ENCODE data around the gene CD58.
A peak's percentile ranks its signal among the peaks of the same experiment; 100 is the strongest.
"Not testable (repeated sequence)": the region's sequence is repeated elsewhere in the genome, so short reads cannot be mapped to it uniquely, and the experiment has no call there.

CD58 gene, protein sequence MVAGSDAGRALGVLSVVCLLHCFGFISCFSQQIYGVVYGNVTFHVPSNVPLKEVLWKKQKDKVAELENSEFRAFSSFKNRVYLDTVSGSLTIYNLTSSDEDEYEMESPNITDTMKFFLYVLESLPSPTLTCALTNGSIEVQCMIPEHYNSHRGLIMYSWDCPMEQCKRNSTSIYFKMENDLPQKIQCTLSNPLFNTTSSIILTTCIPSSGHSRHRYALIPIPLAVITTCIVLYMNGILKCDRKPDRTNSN

DNA sequence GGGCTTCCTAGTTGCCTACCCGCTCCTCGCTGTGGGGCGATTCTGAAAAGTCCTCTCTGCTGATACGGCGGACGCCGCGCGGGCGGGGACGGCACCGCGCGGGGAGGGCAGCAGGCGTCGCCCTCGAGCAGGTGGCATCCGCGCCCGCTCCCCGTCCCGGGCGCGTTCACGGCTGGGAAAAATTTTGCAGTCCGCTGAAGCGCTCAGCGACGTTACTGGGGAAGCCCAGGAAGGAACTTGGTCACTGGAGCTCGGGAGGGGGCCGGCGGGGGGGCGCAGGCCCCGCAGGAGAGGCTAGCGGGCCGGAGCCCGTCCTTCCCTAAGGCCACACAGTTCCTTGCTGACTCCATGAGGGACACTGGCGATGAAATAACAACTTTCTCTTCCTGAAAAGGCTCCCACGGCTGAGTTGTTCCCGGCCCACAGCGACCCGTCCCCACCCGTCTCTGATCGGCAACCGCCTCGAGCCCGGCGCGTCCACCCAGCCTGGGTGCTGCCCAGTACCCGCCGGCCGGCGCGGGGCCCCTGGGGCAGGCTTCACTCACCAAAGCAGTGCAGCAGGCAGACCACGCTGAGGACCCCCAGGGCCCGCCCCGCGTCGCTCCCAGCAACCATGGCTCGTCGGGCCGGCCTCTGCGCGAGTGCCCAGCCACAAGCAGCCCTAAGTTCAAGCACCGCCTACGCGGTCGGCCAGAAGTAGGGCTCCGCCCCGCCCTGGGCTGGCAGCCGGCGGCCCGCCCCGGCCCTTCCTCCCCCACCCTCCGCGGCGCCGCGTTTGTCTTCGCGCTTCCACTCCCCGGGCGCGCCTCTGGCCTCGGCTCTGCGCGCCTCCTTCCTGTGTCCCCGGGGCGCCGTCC lies at the start of gene CD58:
TSS of gene CD58 (minus strand) at position 669 of the 857 bp plus-strand sequence. CDS start at position 615, 54 bp downstream.
- peak; percentile 71 to 87 for DNase-seq (ENCODE audit: low read depth in 2 of 2)

DNA sequence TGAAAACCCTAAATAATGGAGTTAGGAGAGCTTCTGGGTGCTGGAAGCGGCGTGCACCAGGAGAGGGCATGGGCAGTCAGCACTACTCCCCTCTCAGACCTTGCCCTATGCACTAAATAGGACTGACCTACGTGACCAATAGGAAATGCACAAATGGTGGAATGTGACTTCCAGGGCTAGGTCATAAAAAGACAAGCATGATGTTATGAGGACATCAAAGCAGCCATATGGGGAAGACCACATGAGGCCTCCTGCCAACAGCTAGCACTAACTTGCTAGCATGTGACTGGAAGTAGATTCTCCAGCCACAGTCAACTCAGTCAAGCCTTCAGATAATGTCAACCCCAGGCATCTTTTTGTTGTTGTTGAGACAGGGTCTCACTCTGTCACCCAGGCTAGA lies 49.6 kb upstream of the CD58 start:
- not testable (repeated sequence) for DNase-seq (ENCODE audit: low read depth in 2 of 2)

DNA sequence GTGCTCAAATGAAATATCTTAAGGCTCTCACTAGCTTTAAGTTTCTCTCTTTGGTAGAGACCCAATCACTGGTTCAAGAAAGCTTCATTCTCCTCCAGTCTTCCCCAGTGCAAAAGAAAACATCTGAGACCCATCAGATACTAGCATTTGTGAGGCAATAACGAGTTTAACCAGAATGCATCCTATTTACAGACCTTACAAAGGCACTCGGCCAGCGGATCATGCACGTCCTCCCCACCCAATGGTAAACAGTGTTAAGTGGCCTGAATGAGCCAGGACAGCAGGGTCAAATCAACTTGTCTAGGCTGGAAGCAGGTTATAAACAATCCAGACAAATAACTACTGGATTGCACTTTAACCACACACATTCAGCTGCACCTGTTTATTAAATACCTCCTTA lies 48.3 kb upstream of the CD58 start:
- DNase-seq (ENCODE audit: low read depth in 2 of 2) = not testable (repeated sequence)

DNA sequence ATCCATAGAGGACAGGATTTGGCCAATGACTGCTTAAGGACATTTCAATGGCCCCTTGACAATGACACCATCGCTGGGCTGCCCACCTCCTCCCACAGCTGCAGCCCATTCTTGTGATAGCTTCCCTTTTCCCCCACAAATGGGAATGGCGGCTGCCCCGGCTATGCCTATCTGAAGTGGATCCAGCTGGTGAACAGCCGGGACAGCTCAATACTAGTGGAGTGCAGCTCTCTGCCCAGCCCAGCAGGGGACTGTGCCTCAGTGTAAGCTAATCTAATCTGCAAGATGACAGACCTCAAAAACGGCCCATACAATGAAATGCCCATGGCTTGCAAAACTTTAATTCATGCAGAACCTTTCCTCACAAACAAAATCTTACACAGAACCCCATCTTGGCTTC lies 47.0 kb upstream of the CD58 start:
- DNase-seq (ENCODE audit: low read depth in 2 of 2) = not testable (repeated sequence)

DNA sequence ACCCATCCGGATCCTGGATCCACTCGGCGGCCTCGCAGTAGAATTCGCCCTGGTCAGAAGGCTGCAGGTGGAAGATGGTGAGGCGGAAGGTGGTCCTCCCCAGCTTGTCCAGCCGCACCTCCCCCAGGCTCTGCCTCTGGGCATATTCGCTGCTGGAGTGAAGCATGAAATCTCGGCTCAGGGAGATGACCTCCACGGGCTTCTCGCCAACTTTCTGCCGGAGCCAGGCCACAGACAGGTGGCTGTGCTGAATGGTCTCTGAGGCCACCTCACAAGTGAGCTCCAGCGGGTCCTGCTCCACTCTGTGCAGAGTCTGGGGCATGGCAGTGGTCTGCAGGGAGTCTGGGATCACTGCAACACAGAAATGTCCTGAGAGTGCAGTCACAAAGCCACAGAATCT lies 43.0 kb upstream of the CD58 start:
- DNase-seq (ENCODE audit: low read depth in 2 of 2) = not testable (repeated sequence)

DNA sequence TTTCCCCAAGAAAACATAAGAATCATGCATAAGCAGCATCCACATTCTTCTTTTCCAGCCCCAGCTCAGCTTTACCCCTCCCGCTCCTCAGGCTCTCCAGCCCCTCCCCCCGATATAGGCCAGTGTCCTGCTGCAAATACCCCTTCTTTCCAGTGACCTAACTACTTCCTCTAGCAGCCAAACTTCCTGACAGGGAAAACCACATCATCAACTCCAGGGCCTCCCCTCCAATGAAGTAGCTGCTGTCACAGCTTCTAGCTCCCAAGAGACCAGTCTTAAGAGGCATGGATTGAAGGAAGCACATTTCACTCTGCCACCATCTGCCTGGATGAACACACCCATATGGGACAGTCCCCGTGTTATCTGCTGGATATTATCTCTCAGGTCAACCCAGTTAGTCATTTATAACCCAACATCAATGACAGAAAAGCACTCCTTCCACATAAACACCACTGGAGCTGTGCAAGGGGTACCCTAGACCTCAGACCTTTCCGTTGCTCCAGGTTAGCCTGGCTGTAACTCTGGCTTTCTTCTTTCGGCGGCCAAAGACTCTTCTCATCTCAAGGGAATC lies 39.1 kb upstream of the CD58 start:
- not testable (repeated sequence) for DNase-seq (ENCODE audit: low read depth in 2 of 2)

DNA sequence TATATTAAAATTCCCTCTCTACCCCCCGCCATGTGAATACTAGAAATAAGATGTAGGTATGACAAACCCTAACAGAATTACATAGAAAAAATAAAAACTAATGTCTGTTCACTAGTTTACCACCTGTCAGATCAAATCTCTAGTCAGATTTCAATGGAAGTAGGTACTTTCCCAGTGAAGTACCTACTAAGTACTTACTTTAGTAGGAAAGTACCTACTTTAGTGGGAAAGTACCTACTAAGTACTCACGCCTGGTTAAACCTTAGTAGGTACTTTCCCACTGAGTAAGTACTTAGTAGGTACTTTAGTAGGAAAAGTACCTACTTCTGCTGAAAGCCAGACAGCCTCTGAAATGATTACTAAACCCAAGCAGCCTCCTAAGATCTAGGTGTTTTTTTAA lies 38.0 kb upstream of the CD58 start:
- not testable (repeated sequence) for DNase-seq (ENCODE audit: low read depth in 2 of 2)

DNA sequence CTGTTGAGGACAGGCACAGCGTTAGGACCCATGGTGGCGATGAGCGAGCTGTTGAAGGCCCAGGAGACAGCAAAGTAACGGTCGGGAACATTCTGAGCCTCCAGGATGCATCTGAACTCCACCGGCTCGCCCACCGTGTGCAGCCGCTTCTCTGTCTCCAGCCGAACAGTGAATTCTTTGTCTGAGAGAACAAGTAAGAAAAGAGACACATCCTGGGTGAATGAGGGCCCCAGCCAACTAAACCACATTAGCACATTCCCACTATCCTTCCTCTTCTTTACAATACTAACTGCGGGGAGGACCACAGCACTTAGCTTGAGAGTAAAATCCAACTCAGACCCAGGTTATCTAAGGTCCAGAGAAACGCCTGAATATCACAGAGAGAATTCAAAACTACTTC lies 37.3 kb upstream of the CD58 start:
- not testable (repeated sequence) for DNase-seq (ENCODE audit: low read depth in 2 of 2)

DNA sequence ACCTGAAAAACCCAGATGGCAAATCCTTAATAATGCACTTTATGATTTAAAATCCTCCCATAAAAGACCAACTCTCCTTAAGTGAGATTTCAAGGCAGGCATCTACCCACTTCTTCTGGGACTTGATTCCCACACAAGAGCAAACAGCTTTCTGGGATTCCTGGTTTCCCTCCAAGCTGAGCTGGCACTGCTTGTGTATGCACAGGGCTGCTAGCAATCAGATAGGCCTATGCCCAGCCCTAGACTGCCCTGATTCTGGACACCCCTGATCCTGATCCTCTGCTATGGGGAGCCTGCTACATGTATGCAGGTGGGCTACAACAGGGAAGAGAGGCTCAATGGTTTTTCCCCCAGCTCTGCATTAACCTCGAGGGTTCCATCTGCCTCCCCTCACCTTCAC lies 36.6 kb upstream of the CD58 start:
- not testable (repeated sequence) for DNase-seq (ENCODE audit: low read depth in 2 of 2)

DNA sequence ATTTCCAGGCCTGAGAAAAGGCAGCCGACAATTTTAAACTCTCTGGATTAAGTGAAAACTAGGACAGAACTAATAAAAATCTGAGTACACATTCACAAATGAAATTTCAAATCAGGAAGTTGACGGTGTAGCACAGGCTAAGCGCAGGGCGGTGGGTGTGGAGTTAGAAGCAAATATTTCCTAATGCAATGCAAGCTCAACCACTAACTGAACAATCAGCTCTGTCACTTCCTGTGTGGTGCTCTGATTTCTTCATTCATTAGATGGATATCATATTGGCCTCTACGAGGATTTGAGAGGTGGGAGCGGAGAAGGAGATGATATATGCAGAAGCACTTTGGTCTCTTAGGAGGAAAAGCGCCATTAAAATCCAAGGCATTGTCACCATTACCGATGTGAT lies 35.2 kb upstream of the CD58 start:
- DNase-seq (ENCODE audit: low read depth in 2 of 2) = not testable (repeated sequence)

DNA sequence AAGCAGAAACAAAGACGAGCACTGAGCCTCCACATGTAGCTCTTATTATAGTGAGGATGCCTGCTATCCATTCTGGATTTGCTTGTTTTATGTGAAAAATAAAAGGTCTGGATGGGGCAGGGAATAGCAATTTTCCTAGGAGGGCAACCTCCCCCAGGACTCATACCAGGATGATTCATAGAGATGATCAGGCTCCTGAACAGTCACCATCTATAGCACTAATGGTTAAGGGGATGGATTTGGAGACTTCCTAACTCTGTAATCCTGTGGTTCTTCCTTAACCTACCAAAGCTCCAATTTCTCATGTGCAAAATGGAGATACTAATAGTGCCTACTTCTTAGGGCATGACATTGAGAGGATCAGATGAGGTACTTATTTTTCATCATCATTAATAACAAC lies 34.5 kb upstream of the CD58 start:
- DNase-seq (ENCODE audit: low read depth in 2 of 2) = no peak

DNA sequence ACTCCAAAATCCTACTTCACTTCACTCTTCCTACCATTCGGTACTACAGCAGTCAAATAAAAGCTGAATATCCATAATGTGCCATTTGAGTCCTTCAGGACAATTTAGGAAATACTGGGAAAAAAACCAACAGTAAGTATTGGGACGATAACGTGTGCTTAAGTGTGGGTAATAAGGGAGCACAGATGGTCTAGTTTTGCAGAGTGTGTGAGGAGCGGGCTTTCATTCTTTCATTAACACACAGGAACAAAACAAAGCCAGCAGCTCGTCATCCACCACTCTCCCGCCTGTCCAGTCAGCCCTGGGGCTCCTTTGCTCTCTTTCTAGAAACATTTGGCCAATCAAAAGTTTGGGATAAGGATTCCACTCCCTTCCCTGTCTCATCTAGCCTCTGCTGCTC lies 33.6 kb upstream of the CD58 start:
- DNase-seq (ENCODE audit: low read depth in 2 of 2) = not testable (repeated sequence)

DNA sequence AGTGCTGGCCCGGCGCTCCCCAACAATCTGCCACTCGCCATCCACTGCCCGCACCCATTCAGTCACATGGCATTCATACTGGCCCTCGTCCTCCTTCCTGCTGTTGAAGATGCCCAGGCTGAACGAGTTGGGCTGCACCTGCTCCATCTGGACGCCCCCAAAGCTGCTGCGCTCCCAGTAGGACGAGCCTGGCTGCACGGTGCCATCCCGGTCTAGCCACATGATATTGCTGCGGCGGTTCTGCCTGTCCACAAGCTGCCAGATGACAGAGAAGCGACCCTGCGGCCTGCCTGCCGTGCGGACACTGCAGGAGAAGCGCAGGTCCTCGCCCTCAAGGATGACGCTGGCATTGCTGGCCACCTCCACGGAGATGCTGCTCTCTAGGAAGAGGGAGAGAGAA lies 32.8 kb upstream of the CD58 start:
- not testable (repeated sequence) for DNase-seq (ENCODE audit: low read depth in 2 of 2)

DNA sequence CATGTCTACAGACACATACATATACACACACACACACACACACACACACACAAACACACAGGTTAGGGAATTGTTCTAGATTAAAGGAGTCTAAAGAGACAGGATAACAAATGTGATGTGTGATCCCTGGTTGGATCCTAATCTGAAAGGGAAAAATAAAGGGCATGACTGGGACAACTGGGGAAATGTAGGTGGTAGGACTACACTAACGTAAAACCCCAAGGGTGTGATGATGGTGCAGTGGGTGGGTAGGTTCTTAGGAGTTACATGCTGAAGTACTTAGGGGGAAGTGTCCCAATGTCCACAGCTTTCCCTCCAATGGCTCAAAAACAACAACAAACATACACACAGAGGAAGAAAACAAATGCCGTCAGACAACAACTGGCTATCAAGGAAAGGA lies 28.5 kb upstream of the CD58 start:
- not testable (repeated sequence) for DNase-seq (ENCODE audit: low read depth in 2 of 2)

DNA sequence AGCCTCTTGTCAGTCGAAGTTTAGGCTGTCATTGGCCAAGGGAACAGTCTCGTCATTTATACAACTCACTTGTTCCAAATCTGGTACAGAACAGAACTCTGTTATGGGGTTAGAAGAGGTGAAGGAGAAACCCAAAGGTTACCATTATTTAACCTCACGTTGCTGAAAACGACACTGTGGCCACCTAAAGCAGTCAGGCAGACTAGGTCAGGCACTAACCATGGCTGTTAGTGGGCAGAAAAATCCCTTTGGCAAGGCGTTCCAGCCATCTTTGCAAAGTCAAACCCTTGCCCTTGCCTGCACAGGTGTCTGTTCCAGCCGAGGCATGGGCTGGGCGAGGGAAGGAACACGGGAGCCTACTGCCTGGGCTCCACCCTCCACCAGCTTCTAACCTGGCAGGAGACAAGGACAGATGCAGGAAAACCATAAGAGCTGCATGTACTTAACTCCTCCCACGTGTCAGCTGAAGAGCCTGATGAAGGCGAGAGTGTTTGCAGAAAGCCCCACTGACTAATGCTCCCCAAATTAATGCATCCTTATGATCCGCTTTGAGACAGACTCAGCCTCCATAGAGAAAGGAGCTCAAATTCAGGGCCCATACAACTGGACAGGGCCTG lies 27.7 kb upstream of the CD58 start:
- DNase-seq (ENCODE audit: low read depth in 2 of 2) = not testable (repeated sequence)

DNA sequence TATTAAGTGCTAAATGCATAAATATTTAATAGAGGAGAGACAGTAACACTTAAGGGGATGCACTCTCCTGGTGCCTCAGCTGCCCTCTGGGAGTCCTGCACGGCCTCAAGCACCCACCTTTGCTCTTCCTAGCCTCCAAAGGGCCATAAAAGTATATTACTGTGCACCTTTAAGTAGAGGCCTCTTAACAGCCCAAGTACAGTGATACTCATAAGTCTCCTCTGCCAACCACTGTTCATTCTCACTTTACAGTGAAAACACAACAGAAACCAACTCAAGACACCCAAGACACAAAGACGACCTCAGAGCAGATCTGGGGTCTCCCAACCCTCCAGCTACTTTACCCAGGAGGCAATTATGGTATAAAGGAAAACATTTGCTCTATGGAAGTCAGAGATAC lies 26.6 kb upstream of the CD58 start:
- not testable (repeated sequence) for DNase-seq (ENCODE audit: low read depth in 2 of 2)

DNA sequence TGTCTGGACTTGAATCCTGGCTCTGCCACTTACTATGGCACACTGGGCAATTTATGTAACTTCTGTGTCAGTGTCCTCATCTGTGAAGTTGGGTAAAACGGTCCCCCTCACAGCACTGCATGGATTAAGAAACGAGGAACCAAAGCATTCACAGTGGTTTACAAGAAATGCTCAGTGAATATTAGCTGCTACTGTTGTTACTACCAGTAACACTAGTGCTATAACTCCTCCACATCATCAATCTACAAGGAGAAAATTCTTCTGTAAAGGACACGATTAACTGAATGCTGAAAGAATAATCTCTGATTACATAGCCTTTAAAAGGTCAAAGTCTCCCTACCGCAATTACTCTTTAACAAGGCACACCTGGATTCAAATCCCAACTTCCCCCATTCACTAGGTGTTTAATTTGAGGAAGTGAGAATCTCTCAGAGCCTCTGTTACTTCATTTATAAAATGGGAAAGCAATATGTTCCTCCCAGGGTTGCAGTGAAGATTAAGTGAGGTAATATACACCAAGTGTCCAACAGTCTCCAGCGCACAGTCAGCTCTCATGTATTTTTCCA lies 26.0 kb upstream of the CD58 start:
- not testable (repeated sequence) for DNase-seq (ENCODE audit: low read depth in 2 of 2)

DNA sequence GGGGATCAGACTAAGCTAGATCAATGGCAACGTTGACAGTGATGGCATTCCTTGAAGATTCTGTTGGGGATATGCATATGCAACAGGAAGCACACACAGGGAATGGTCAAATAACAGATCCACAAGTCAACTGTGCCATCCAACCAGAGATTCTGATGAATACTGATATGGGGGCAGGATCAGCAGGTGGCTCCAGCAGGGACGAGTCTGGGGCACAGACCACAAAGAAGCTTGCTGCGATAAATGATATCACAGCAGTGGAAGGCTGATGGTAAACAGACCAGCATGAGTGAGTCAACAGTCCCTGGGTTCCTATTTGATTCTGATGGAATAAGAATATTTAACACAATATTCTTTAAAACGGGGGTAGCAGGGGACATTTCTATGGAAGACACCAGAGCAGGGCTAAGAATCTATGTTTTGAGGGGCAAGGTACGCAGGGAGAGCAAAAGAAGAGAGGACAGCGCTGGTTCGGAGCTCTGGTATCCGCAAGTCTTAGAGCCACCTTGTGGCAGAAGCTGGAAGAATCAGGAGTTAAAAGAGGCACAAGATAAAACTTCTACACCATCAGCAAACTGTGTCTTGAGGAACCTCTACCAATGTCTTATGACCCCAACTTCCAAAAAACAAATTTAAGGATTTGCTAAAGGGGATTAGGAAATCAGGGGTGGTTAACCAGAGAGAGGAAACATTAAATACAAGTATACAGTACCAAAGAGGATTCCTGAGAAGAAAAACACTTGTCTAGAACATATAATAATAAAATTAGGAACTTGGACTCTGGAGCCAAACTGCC lies 25.3 kb upstream of the CD58 start:
- DNase-seq (ENCODE audit: low read depth in 2 of 2) = peak in 1 of 2 donors; percentile 29

DNA sequence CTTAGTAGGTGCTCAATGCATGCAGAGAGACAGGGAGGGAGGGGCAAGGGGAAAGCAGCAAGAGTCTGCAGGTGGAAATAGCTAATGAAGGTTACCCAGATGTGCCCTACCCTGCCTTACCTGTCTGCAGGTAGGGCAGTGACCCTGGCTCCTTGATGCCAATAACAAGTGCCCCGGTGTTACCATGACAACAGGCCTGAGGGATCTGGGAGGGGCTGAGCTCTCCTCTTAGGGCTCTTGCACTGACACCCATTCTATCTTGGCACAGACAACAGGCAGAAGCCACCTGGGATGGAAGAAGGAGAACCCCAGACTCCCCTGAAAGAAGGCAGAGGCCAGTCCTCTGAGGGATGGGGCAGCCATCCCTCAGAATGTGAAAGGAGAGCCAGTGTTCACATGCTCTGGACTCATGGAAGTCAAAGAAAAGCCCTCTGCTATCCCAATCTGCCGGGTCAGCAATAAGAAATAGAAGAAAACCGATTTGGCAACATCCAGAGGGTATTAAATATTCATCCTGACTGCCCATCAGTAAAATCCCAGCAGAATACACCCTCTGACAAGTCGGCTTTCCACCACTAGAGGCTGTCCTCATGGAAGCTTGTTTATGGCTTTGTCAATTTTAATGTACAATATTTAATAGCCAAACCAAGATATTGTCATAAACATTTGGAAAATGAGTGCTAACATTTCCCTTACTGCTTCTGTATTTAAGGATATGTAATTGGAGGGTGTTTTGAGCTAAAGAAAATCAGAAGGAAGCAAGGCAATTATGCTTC lies 24.4 kb upstream of the CD58 start:
- DNase-seq (ENCODE audit: low read depth in 2 of 2) = not testable (repeated sequence)

DNA sequence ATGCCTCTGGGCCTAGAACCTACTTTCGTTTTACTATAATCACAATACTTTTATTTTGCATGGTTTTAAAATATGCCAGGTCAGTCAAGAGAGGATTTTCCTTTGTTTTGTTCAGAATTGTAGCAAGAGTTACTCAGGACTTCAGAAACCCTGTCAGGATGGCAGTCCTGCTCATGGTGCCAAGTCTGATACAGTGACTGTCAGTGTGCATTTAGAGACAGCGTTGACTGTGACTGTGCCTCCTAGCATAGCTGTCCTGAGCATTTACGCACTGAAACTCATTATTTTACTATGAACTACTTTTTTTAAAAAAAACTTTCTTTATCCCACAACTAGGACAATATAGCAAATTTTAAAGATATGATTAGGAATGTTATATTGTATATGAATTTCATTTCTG lies 23.2 kb upstream of the CD58 start:
- not testable (repeated sequence) for DNase-seq (ENCODE audit: low read depth in 2 of 2)

Measured in stimulated activated CD4-positive, alpha-beta T cell treated with anti-CD3 and anti-CD28 coated beads, Interleukin-15, amount 100 ng/mL, for 48 hours (primary cell).